Measurements from ENCODE around the gene IL17RD. TPM values are rescaled to one million over a fixed set of nuclear protein-coding genes. Genes with fewer than 3 reads are reported as not detected.

IL17RD gene
- total and polyA plus RNA-seq, 7 donors = 0.19 to 1.8 (median 0.86) TPM

DNA sequence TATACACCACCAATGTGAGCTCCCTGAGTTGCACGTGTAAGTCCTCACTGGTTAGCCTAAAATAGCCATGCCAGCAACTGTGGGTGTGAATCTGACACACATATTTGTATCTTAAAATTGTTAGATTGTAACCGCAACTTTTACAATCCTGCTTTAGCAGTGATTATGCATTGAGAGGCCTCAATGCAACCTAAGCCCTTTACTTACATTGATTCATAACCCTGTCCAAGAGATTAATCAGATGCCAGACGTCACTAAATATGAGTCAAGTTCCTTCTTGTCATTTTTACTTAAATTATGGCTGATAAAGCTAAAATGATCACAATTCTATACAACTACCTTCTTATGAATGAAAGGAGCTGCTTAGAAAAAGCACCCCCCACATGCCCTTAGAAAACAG, 46.9 kb downstream of the IL17RD start:
- intact Hi-C loops (cut with DNase I) = no loop called here
- WGBS, 3 donors = 54 to 58% (median 55%) methylated on average over 3 of the region's 3 CpGs
- Histone ChIP-seq H3K27me3 (ENCODE audit: insufficient read depth in 3 of 3, low read length in 2 of 3) (no peaks in the 10 kb centered on the region), H3K27ac (no peak overlapping the region), H3K9me3 (no peaks in the 10 kb centered on the region), H3K4me3 (no peak overlapping the region), H3K4me1 (no peaks in the 10 kb centered on the region), H3K36me3 (ENCODE audit: insufficient read depth in 1 of 2, low read depth in 1 of 2) (no peaks in the 10 kb centered on the region)
- DNase-seq = no peak
- TF ChIP-seq, protein P1, sequence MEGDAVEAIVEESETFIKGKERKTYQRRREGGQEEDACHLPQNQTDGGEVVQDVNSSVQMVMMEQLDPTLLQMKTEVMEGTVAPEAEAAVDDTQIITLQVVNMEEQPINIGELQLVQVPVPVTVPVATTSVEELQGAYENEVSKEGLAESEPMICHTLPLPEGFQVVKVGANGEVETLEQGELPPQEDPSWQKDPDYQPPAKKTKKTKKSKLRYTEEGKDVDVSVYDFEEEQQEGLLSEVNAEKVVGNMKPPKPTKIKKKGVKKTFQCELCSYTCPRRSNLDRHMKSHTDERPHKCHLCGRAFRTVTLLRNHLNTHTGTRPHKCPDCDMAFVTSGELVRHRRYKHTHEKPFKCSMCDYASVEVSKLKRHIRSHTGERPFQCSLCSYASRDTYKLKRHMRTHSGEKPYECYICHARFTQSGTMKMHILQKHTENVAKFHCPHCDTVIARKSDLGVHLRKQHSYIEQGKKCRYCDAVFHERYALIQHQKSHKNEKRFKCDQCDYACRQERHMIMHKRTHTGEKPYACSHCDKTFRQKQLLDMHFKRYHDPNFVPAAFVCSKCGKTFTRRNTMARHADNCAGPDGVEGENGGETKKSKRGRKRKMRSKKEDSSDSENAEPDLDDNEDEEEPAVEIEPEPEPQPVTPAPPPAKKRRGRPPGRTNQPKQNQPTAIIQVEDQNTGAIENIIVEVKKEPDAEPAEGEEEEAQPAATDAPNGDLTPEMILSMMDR (IDR thresholded peaks at IDR 0.05) = no peak
- no peak for ATAC-seq

DNA sequence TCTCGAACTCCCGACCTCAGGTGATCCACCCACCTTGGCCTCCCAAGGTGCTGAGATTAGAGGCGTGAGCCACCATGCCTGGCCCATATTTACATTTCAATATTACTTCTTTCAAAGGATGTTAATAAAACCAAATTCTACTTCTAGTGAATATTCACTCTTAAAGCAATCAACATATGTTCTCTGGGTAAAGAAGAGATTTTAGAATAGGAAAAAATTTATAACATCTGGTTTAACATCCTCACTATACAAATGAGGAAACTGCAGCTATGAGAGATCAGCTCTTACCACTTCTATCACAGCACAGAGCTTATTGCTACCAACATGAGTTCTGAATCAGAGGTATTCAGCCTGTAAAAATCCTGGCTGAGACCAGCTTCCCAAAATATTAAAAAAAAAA, 48.7 kb downstream of the IL17RD start:
- DNase-seq (no peak), ATAC-seq (no peak)
- Histone ChIP-seq H3K27me3 (ENCODE audit: insufficient read depth in 3 of 3, low read length in 2 of 3) (peaks cover 0 to 5% (median 0%) of the 10 kb centered on the region in 3 donors), H3K9me3 (no peaks in the 10 kb centered on the region), H3K4me1 (no peaks in the 10 kb centered on the region), H3K36me3 (ENCODE audit: insufficient read depth in 1 of 2, low read depth in 1 of 2) (no peaks in the 10 kb centered on the region), H3K27ac (no peak overlapping the region), H3K4me3 (no peak overlapping the region)
- TF ChIP-seq, protein P1 (IDR thresholded peaks at IDR 0.05) = no peak
- intact Hi-C loops (cut with DNase I) = no loop called here
- 95 to 98% (median 97%) methylated on average over 3 of the region's 3 CpGs for WGBS, 3 donors

DNA sequence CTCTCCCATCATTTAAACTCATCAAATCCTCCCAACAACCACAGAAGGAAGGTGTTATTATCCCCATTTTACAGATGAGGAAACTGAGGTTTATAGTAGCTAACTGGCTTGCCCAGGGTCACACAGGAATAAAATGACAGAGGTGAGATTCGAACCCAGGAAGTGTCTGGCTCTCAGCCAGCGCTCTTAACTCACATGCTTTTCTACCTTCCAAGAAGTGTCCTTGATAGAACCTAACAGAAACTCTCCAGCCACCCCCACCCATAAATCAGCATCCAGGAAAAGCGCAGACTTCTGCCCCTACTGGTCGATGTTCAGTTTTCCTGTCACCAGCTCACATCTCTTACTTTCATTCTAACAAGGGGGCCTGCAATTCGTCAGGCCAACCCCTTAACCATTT, 52.9 kb downstream of the IL17RD start:
- Histone ChIP-seq H3K27ac (no peak overlapping the region), H3K4me1 (no peaks in the 10 kb centered on the region), H3K27me3 (ENCODE audit: insufficient read depth in 3 of 3, low read length in 2 of 3) (peaks cover 0 to 9% (median 0%) of the 10 kb centered on the region in 3 donors), H3K9me3 (no peaks in the 10 kb centered on the region), H3K4me3 (no peak overlapping the region), H3K36me3 (ENCODE audit: insufficient read depth in 1 of 2, low read depth in 1 of 2) (no peaks in the 10 kb centered on the region)
- 68 to 74% (median 74%) methylated on average over 5 of the region's 5 CpGs for WGBS, 3 donors
- no peak for DNase-seq
- TF ChIP-seq, protein P1 (IDR thresholded peaks at IDR 0.05) = no peak
- ATAC-seq = no peak
- intact Hi-C loops (cut with DNase I) = no loop called here

DNA sequence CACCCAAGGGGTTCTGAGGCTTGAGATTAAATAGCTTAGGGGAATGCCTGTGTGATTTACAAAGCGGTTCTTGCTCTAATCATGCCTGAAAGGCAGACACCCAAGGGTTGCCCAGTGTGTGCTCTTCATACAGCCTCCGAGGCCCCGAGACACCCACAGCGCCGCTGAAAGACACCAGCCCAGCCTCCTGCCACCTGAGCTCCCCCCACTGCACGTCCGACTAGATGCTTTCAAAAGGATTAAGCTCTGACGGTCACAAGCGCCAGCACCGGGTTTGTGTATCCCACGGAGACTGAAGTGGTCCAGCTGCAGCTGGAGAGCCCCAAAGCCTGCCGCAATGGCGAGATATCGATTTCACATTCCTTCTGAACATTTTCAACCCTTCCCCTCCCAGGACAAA, 54.4 kb downstream of the IL17RD start:
- DNase-seq (no peak), ATAC-seq (no peak)
- peaks cover 0 to 9% (median 0%) of the 10 kb centered on the region in 3 donors for H3K27me3 ChIP-seq (ENCODE audit: insufficient read depth in 3 of 3, low read length in 2 of 3)
- no peaks in the 10 kb centered on the region for H3K9me3 ChIP-seq
- TF ChIP-seq, protein P1 (IDR thresholded peaks at IDR 0.05) = no peak
- no peaks in the 10 kb centered on the region for H3K36me3 ChIP-seq (ENCODE audit: insufficient read depth in 1 of 2, low read depth in 1 of 2)
- WGBS, 3 donors = 34 to 35% (median 34%) methylated on average over 14 of the region's 14 CpGs
- no peak overlapping the region for H3K27ac ChIP-seq
- intact Hi-C loops (cut with DNase I) = no loop called here
- no peak overlapping the region for H3K4me3 ChIP-seq
- no peaks in the 10 kb centered on the region for H3K4me1 ChIP-seq

DNA sequence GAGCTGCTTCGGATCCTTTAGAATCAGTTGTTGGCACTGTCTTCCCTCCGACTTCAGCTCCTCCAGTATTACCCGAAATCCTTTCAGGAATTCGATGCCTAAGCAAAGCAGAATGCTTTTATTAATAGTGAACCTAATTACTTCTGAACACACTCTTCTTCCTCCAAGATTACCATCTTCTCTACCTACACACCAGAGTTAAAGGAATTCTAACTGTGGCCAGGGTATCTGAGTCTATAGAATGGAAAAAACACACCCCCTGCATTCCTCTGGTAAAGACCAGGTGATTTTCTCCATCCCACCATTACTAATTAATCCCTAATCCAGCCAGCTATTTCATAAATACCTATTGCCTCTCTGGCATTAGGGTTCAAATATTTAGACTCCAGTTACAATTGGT, 54.9 kb downstream of the IL17RD start:
- Histone ChIP-seq H3K36me3 (ENCODE audit: insufficient read depth in 1 of 2, low read depth in 1 of 2) (no peaks in the 10 kb centered on the region), H3K4me1 (no peaks in the 10 kb centered on the region), H3K9me3 (no peaks in the 10 kb centered on the region), H3K27ac (no peak overlapping the region), H3K4me3 (no peak overlapping the region), H3K27me3 (ENCODE audit: insufficient read depth in 3 of 3, low read length in 2 of 3) (peaks cover 0 to 9% (median 0%) of the 10 kb centered on the region in 3 donors)
- TF ChIP-seq, protein P1 (IDR thresholded peaks at IDR 0.05) = no peak
- no peak for DNase-seq
- 78 to 80% (median 79%) methylated on average over 4 of the region's 4 CpGs for WGBS, 3 donors
- intact Hi-C loops (cut with DNase I) = no loop called here
- ATAC-seq = no peak
